Uterus (tissue), 2 donors: ENCODE data around the gene FAM228B.

Source experiments
- POLR2A ChIP-seq, 2 donors: fragments of 450-650 bp; IDR thresholded peaks; one replicate each; pipeline ENCODE4 v1.6.1; 2016; ENCODE audit warnings: antibody characterized with exemption in 2 of 2, mild to moderate bottlenecking in 1 of 2, moderate library complexity in 1 of 2
- TF ChIP-seq, protein P1 (sequence below), 4 experiments: fragments of 200-600 bp in 2 of 4; fragments of 450-650 bp in 2 of 4; sonication (generic) in 2 of 4; IDR thresholded peaks; one replicate each; pipeline ENCODE4 v1.5.1; 2016 to 2019; ENCODE audit warnings: antibody characterized with exemption in 4 of 4, mild to moderate bottlenecking in 2 of 4, moderate library complexity in 1 of 4

DNA sequence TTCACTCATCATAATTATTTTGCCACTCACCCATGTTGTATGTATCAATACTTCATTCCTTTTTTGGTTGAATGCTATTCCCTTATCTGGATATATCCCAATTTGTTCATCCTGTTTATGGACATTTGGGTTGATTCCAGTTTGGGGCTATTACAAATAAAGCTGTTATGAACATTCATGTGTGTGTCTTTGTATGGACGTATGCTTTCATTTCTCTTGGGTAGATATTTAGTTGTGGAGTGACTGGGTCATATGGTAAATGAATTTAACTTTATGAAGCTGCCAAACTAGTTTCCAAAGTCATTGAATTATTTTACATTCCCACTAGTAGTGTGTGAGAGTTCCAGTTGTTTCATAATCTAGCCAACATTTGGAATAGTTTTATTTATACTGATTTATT lies 2.7 kb downstream of the FAM228B start:
- TF ChIP-seq, protein P1, sequence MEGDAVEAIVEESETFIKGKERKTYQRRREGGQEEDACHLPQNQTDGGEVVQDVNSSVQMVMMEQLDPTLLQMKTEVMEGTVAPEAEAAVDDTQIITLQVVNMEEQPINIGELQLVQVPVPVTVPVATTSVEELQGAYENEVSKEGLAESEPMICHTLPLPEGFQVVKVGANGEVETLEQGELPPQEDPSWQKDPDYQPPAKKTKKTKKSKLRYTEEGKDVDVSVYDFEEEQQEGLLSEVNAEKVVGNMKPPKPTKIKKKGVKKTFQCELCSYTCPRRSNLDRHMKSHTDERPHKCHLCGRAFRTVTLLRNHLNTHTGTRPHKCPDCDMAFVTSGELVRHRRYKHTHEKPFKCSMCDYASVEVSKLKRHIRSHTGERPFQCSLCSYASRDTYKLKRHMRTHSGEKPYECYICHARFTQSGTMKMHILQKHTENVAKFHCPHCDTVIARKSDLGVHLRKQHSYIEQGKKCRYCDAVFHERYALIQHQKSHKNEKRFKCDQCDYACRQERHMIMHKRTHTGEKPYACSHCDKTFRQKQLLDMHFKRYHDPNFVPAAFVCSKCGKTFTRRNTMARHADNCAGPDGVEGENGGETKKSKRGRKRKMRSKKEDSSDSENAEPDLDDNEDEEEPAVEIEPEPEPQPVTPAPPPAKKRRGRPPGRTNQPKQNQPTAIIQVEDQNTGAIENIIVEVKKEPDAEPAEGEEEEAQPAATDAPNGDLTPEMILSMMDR (IDR thresholded peaks at IDR 0.05): no peak
- no peak for TF ChIP-seq POLR2A (IDR thresholded peaks at IDR 0.05)
